ENCODE data around the gene PAOX. TPM values are rescaled to one million over a fixed set of nuclear protein-coding genes. Genes with fewer than 3 reads are reported as not detected.

PAOX gene
- total and polyA plus RNA-seq, 9 of the 15 experiments (the other 6 are each of a cell fraction or from before 2014, with no cell fraction given), result 0.80 to 6.4 (median 2.6) TPM

GRCh38 chr10:133334503-133335245, 44.4 kb upstream of the PAOX start:
- H3K9me3 ChIP-seq (replicated peaks; ENCODE audit: control insufficient read depth, insufficient read depth, low read depth, low read length), result no peaks in the 10 kb centered on the region
- no peak for DNase-seq (ENCODE audit: extremely low read depth in 1 of 4, low spot score in 3 of 4)
- H3K9me1 ChIP-seq (ENCODE audit: control insufficient read depth, insufficient read depth, low read length), result no peaks in the 10 kb centered on the region
- in situ Hi-C loops (cut with MboI) (loop anchor here (5.0 kb wide), 1 partner anchor 163 kb away; no protein-coding TSS in a partner anchor), intact Hi-C loops (cut with micrococcal nuclease) (no loop called here)
- H3K9ac ChIP-seq (ENCODE audit: insufficient read depth in 1 of 2, low read depth in 2 of 2, low read length in 2 of 2), result 0 out of 4 replicates have a peak overlapping the region, but pooled peaks of 1 of the 2 experiments have one; percentile 35
- H3K4me2 ChIP-seq (ENCODE audit: insufficient read depth, low read length), result 0 out of 2 replicates have a peak overlapping the region, but pooled peaks have one; percentile 33
- no peaks in the 10 kb centered on the region for H3K36me3 ChIP-seq (ENCODE audit: control insufficient read depth, insufficient read depth, low read length)
- peak overlapping the region; percentile 22 for H3K4me3 ChIP-seq
- H2AFZ ChIP-seq (ENCODE audit: low read depth, low read length), result 0 out of 2 replicates have a peak overlapping the region, but pooled peaks have one; percentile 24
- ATAC-seq, result peak; percentile 68
- peaks cover 8 to 12% of the 10 kb centered on the region in 2 experiments; a peak in 4 of 5 replicates for H3K27me3 ChIP-seq (ENCODE audit: control insufficient read depth in 2 of 2, insufficient read depth in 2 of 2, low read length in 2 of 2)
- CTCF ChIA-PET (ENCODE audit: low intra/inter-chr PET ratio), result no interaction called here
- peaks cover 0 to 31% of the 10 kb centered on the region in 2 experiments; a peak in 2 of 5 replicates for H3K4me1 ChIP-seq (replicated peaks in 1 of 2; ENCODE audit: control insufficient read depth in 2 of 2, insufficient read depth in 2 of 2, low read length in 2 of 2)
- WGBS (ENCODE audit: insufficient coverage, low coverage, missing lambda C conversion rate), result 8% methylated on average over 12 of the region's 51 CpGs
- H3K27ac ChIP-seq (ENCODE audit: extremely low read depth, low read depth, low read length), result no peak overlapping the region
- TF ChIP-seq PTRF (tag; IDR thresholded peaks at IDR 0.05) (no peak), EGR1 (conservative IDR thresholded peaks at IDR 0.05) (peak; percentile 88)
- no peak for FAIRE-seq
- no TSS peak for BruUV-seq (replicated peaks)
- H3K79me2 ChIP-seq (ENCODE audit: control insufficient read depth, insufficient read depth, low read length), result no peaks in the 10 kb centered on the region
- no peaks in the 10 kb centered on the region for H4K20me1 ChIP-seq (replicated peaks; ENCODE audit: control insufficient read depth, insufficient read depth, low read length)
- POLR2A ChIA-PET, result no interaction called here

Measured in K562 (cell line).